GM21526 (cell line): ENCODE data around the gene P2RX6.
"Not testable (repeated sequence)": the region's sequence is repeated elsewhere in the genome, so short reads cannot be mapped to it uniquely, and the experiment has no call there.

Source experiments
- ATAC-seq: cut with Tn5 transposase; IDR thresholded peaks from one replicate; pipeline ENCODE4 v1.9.1; 2021; ENCODE audit warnings: moderate library complexity; ENCODE audit not compliant: unreplicated experiment, low FRiP score

The P2RX6 gene

GRCh38 chr22:21051145-21051830 lies 36.3 kb downstream of the P2RX6 start:
- no peak for ATAC-seq

DNA sequence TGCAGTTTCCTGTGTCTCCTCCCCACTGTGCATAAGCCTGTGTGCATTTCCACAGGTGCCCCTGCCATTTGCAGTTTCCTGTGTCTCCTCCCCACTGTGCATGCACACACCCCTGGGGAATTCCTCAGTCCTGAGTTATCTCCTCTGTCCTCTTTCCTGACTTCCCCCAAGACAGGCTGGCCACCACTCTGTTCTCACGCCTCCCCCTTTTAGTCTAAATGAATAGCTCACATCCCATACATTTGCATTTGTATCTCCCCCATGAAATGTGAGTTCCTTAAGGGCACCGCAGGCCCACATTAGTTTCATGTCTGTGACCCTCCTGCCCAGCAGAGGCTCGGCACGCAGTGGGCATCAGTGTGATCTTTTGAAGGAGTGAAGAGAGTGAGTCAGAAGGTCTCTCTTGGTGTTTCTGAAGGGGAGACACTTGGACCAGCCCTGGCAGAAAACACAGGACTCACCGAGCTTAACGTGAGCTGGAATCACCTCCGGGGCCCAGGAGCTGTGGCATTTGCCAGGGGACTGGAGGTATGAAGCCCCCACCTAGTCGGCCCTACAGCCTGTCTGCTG lies 37.0 kb downstream of the P2RX6 start:
- ATAC-seq, result no peak

GRCh38 chr22:21052715-21053459 lies 37.9 kb downstream of the P2RX6 start:
- no peak for ATAC-seq

GRCh38 chr22:21054046-21054713 lies 39.2 kb downstream of the P2RX6 start:
- ATAC-seq, result no peak

- no peak for ATAC-seq
These were observed 40.0 kb downstream of the P2RX6 start for GRCh38 chr22:21054714-21055563.

GRCh38 chr22:21055564-21055834 lies 40.5 kb downstream of the P2RX6 start:
- ATAC-seq, result no peak

DNA sequence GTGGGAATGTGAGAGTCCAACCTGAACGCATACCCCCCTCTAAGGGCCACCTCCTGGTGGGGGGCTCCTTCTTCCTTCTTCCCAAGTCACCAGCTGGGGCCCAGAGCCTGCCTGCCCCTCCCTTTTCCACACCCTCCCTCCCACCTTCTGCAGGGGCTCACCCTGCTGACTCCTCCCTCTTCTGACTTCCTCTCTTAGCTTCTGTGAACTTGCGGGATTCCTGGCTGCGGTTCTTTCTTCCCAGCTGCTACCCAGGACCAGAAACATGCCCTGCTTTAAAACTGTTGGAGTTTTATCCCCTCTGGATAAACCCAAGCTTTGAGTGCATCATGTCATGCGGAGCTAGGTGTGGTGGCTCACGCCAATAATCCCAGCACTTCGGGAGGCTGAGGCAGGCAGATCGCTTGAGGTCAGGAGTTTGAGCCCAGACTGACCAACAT lies 40.9 kb downstream of the P2RX6 start:
- ATAC-seq, result no peak

GRCh38 chr22:21060363-21060762 lies 45.4 kb downstream of the P2RX6 start:
- not testable (repeated sequence) for ATAC-seq

DNA sequence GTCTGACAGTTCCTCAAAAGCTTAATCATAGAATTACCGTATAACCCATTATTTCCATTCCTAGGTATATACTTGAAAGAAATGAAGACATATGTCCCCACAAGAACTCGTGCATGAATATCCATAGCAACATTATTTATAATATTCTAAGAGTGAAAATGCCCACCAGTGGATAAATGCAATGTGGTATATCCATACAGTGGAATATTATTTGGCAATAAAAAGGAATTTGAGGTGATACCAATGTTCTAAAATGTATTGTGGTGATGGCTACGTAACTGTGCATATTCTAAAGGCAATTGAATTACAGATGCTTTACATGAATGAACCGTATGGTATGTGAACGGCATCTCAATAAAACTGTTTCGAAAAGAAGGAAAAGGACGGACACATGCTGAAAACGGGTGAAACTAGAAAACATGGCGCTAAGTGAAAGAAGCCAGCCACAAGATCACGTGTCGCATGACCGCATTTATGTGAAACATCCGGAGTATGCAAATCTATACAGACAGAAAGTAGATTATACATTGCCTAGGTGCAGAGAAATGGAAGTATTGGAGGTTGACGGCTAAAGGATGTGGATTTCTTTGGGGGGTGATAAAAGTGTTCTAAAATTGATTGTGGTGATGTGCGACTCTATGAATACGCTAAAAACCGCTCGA lies 46.8 kb downstream of the P2RX6 start:
- ATAC-seq, result not testable (repeated sequence)

DNA sequence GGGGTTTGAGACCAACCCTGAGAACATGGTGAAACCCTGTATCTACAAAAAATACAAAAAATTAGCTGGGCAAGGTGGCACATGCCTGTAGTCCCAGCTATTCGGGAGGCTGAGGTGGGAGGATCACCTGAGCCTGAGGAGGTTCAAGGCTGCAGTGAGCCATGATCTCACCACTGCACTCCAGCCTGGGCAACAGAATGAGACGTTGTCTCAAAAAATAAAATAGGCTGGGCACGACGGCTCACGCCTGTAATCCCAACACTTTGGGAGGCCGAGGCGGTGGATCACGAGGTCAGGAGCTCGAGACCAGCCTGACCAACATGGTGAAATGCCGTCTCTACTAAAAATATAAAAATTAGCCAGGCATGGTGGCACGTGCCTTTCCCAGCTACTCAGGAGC lies 49.5 kb downstream of the P2RX6 start:
- not testable (repeated sequence) for ATAC-seq

DNA sequence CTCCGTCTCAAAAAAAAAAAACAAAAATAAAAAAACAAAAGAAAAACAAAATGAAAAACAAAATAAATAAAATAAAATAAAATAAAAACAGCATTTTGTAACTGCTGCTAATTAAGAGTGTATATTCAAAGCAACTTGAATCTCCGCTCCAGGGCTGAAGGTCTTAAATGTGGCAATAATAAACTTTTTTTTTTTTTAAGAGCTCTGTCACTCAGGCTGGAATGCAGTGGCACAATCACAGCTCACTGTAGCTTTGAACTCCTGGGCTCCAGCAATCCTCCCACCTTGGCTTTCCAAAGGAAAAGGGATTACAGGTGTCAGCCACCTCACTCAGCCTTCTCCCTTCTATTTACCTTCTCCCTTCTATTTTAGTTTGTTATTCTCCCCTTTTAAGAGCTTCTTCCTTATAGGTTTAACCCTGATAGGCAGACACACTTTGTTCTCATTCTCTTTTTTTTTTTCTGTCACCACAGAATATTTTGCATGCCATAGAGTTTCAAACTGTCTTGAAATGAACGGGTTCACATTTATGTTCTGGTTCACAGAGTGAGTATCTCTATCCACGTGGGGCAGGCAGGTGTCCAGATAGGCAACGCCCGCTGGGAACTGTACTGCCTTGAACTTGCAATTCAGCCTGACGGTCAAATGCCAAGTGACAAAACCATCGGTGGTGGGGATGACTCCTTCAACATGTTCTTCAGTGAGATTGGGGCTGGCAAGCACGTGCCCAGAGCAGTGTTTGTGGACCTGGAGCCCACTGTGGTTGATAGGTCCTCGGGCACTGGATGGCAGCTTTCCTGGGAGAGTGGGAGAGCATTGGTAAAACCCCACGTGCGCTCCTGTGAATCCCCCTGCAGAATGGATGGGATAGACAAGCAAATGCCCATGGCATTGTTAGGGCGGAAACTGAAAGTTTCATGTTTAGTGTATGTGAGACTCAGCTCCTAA lies 50.2 kb downstream of the P2RX6 start:
- ATAC-seq, result no peak

DNA sequence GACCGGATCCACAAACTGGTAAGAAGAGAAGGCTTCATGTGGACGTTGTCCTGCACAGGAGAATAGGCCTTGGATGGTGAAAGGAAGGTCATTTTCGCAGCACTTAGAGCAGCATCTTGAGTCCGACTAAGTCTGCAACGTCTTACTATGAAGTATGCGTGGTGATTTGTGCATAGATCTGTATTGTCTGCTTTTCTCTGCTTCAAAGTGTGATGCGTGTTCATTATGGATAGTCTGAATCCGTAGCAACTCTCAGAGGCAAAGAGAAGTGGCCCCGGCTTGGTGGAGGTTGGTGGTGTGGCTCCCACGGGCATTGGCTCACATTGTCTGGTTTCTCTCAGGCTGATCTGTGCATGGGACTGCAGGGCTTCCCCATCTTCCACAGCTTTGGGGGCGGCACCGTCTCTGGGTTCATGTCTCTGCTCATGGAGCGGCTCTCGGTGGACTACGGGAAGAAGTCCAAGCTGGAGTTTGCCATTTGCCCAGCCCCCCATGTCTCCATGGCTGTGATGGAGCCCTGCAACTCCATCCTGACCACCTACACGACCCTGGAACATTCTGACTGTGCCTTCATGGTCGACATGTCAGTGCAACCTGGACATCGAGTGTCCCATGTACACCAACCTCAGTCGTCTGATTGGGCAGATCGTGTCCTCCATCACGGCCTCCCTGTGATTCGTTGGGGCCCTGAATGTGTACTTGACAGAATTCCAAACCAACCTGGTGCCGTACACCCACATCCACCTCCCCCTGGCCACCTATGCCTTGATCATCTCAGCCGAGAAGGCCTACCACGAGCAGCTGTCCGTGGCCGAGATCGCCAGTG lies 52.3 kb downstream of the P2RX6 start:
- ATAC-seq, result no peak

DNA sequence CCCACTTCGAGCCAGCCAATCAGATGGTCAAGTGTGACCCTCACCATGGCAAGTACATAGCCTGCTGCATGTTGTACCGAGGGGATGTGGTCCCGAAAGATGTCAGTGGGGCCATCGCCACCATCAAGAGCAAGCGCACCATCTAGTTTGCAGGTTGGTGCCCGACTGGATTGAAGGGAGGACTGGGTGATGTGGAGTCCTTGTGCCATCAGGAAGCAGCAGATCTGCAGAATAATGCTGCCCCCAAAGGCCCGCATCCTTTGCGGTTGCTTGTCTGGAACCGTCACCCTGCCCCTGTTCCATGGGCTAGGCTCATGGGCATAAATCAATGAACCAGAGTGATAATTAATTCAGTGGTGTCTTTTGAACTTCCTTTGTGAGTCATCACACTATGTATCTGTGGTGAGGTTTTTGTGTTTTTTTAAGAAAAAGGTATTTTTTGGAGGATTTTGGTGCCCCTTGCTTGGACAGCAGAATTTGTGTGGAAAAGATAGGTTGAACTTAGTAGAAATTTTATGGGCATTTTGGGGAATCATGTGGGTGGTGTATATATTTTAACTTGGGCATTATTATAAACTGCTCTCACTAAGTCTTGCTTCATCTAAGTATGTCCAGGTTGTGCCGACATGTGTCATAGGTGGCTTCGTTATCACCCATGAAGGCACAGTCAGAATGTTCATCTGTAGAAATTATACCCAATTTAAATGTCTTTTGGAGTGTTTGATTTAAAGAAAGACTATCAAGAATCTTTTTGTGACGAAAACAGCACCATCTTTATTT lies 53.1 kb downstream of the P2RX6 start:
- ATAC-seq, result no peak

GRCh38 chr22:21068681-21069276 lies 53.8 kb downstream of the P2RX6 start:
- no peak for ATAC-seq

- ATAC-seq, result no peak
These were observed 54.4 kb downstream of the P2RX6 start for GRCh38 chr22:21069375-21069774.

GRCh38 chr22:21070690-21071615 lies 56.0 kb downstream of the P2RX6 start:
- no peak for ATAC-seq
